HCT116 (cell line): Measurements from ENCODE around the gene OSBP2.

Experiments
- EZH2 ChIP-seq: fragments of 200-600 bp; sonication (generic); IDR thresholded peaks from 2 replicates; pipeline ENCODE4 v1.6.1; 2017; ENCODE audit warnings: antibody characterized with exemption, mixed run types
- POLR2A ChIP-seq: IDR thresholded peaks from 2 replicates; pipeline ENCODE4 v1.7.0; 2011; ENCODE audit warnings: borderline replicate concordance; ENCODE audit not compliant: insufficient read depth, insufficient read length; ENCODE audit errors: extremely low read depth
- POLR2AphosphoS5 ChIP-seq: IDR thresholded peaks from 2 replicates; pipeline ENCODE4 v1.6.1; 2011; ENCODE audit warnings: mild to moderate bottlenecking, low read depth, low read length, moderate library complexity
- SRF ChIP-seq: IDR thresholded peaks from 2 replicates; pipeline ENCODE4 v1.6.1; 2012; ENCODE audit warnings: low read depth
- TF ChIP-seq, protein P1 (sequence below), 3 experiments: fragments of 200-600 bp in 1 of 3; sonication (generic) in 1 of 3; IDR thresholded peaks in 2 of 3; conservative IDR thresholded peaks in 1 of 3; 2 replicates each; pipeline ENCODE4 v1.5.1; 2012 to 2017; ENCODE audit warnings: low read depth in 2 of 3, low read length in 2 of 3, antibody characterized with exemption in 1 of 3, borderline replicate concordance in 1 of 3, control low read depth in 1 of 3, mild to moderate bottlenecking in 1 of 3, mixed read lengths in 1 of 3, mixed run types in 1 of 3, moderate library complexity in 1 of 3; ENCODE audit not compliant: insufficient read depth in 1 of 3

DNA sequence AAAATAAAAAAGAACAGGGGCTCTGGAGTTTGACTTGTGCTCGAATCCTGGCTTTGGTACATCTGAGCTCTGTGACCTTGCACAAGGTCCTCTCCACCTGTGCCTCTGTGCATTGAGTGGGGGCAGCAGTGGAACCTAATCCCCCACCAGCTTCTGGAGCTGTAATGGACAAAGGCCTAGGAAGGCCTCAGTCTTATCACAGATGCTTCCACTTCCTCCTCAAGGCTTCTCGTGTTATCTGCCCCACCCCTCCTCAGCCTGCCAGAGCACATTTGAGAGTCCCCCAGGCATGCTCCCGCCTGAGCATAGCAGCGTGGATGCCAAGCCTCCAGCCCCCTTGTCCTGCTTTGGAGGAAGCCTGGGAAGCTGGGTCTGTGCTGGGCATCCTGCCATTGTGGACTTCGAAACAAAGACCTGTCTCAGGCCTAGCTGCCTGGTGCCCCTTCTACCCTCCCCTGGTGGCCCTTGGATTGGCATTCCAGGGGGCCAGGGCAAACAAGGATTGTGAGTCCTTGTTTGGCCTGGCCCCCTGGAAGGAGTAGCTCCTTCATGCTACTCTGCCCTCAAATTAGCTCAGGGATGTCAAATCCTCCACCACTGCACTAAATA lies 44.1 kb upstream of the OSBP2 start:
- TF ChIP-seq, protein P1, sequence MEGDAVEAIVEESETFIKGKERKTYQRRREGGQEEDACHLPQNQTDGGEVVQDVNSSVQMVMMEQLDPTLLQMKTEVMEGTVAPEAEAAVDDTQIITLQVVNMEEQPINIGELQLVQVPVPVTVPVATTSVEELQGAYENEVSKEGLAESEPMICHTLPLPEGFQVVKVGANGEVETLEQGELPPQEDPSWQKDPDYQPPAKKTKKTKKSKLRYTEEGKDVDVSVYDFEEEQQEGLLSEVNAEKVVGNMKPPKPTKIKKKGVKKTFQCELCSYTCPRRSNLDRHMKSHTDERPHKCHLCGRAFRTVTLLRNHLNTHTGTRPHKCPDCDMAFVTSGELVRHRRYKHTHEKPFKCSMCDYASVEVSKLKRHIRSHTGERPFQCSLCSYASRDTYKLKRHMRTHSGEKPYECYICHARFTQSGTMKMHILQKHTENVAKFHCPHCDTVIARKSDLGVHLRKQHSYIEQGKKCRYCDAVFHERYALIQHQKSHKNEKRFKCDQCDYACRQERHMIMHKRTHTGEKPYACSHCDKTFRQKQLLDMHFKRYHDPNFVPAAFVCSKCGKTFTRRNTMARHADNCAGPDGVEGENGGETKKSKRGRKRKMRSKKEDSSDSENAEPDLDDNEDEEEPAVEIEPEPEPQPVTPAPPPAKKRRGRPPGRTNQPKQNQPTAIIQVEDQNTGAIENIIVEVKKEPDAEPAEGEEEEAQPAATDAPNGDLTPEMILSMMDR (IDR thresholded peaks at IDR 0.05 in 2 of 3, conservative IDR thresholded peaks at IDR 0.05 in 1 of 3; ENCODE audit: borderline replicate concordance in 1 of 3, insufficient read depth in 1 of 3, low read depth in 2 of 3, low read length in 2 of 3): no peak
- TF ChIP-seq POLR2A (no peak), SRF (no peak), POLR2AphosphoS5 (no peak), EZH2 (no peak)
